Measurements from ENCODE around the gene RUNX1. TPM values are rescaled to one million over a fixed set of nuclear protein-coding genes. Genes with fewer than 3 reads are reported as not detected.
A peak's percentile ranks its signal among the peaks of the same experiment; 100 is the strongest.

RUNX1 gene
- total RNA-seq, 1 experiment from 2014 or later: 38.2 TPM

DNA sequence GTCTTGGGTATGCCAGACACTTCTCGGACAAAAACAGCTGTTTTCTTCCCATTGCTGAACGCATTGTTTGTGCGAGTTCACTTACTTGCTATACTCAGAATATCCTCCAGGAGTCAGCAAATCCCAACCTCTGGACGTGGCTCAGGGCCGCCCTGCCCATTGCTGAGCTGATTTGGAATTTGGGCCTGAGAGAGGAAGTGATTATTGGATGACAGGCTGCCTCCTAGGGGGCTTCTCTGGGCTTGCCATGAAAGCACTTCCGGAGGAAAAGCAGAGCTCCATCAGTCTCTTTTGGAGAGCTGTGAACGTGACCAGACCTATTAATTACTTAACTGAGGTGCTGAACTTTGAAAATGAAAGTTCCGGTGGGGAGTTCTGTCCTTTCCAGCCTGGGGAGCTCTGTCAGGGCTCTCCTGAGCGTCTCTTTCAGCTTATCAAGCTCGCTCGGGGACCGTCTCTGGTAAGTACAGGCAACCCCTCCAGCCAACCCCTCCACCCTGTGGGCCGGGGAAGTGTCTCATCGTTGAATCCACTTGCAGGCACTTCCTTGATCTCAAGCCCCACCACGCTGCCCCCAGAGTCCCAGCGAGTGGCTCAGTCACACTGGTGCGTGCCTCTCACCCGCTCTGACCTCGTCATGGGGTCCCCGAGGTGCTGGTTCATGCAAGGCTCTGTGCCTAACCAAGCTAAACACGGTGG lies 303.4 kb downstream of the RUNX1 start:
- DNase-seq (ENCODE audit: low spot score): peak; percentile 89

DNA sequence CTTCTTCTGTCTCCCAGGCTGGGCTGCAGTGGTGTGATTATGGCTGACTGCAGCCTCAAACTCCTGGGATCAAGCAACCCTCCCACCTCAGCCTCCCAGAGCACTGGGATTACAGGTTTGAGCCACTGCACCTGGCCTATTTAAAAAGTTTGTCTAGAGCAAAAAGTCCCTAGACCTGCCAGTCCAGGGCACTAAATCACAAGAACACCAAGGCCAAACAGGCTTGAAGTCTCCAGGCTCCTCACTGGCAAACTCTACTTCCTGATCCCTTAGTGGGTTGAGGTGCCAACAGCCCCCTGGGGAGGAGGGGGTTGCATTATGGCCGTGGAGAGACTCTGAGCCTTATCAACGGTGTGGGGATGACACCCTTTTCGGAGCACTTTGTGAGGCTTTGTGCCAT lies 304.3 kb downstream of the RUNX1 start:
- no peak for DNase-seq (ENCODE audit: low spot score)

DNA sequence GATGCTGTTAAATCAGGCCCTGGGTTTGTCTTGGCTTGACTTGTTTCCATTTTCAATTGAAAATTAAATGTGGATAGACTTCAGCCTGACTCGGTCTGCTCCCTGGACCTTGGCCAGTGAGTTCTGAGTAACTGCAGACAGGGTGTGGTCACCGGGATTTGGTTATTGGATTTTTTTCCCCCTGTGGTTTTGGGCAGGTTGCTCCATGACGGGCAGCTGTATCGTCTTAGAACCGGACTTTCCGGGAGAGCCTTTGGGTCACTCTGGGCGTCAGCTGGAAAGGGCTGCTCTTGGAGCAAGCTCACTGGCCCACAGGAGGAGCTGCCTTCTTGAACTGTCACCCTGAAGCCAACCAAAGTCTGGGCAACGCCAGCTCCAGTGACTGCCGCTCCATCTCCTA lies 305.3 kb downstream of the RUNX1 start:
- DNase-seq (ENCODE audit: low spot score): peak; percentile 90

DNA sequence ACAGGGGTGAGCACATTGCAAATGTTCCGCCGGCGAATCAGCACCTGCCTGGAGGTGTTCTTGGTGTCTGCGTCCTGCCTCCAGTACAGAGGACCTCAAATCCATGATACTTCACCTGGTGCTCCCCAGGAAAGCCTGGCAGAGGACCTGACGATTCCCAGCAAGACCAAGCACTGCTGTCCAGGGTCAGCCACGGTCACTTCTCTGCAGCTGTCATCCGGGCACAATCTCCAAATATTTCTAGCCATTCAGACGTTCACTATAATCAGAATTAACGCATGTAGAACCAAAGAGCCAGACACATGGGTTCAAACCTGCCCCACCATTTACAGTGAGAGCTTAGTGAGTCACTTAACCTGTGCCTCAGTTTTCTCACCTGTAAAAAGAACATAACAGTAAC lies 305.8 kb downstream of the RUNX1 start:
- DNase-seq (ENCODE audit: low spot score): no peak

DNA sequence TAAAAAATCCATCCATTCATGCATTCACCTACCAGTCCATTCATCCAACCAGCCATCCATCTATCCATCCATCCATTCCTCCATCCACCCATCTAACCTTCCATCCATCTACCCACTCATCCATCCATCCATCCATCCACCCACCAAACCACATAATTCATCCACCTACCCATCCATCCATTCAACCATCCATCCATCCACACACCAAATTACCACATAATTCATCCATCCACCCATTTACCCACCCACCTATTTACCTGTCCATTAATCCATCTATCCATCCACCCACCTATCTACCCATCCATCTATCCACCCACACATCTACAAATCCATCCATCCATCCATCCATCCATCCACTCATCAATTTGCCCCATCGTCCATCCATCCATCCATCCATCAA lies 308.9 kb downstream of the RUNX1 start:
- DNase-seq (ENCODE audit: low spot score): no peak

All from A172 (cell line).